ENCODE measurements around the gene LYPD5. TPM values are rescaled to one million over a fixed set of nuclear protein-coding genes. Genes with fewer than 3 reads are reported as not detected.
"Not testable (repeated sequence)": the region's sequence is repeated elsewhere in the genome, so short reads cannot be mapped to it uniquely, and the experiment has no call there.

Gene LYPD5
- total RNA-seq, 1 donor from 2014 or later: 0.85 TPM

DNA sequence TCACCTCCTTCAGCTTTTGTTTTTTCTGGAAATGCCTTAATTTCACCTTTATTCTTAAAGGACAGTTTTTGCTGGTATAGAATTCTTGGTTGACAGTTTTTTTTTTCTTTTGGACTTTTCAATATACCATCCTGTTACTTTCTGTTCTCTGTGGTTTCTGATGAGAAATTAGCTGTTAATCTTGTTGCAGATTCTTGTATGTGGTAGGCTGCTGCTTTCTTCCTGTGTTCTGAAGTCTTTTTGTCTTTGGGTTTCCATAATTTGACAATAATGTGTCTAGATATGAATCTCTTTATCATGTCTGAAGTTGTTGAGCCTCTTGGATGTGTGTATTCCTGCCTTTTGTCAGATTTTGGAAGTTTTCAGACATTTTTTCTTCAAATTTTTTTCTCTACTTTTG, 36.9 kb upstream of the LYPD5 start:
- Mint-ChIP-seq H3K4me3 (no peak overlapping the region), H3K4me1 (ENCODE audit: unreplicated experiment) (no peaks in the 10 kb centered on the region), H3K27ac (no peak overlapping the region), H3K36me3 (peaks cover 75% of the 10 kb centered on the region), H3K27me3 (no peaks in the 10 kb centered on the region), H3K9me3 (peaks cover 28% of the 10 kb centered on the region)
- TF ChIP-seq CTCF (conservative IDR thresholded peaks at IDR 0.05): no peak
- no peak for DNase-seq (ENCODE audit: extremely low spot score, unreplicated experiment)

- Mint-ChIP-seq H3K4me3 (peak within 1 kb of the TSS; percentile 95), H3K27ac (peak within 1 kb of the TSS; percentile 79), H3K36me3 (peaks cover 34% of the 10 kb centered on the region), H3K9me3 (peaks cover 7% of the 10 kb centered on the region), H3K27me3 (peaks cover 19% of the 10 kb centered on the region), H3K4me1 (ENCODE audit: unreplicated experiment) (peaks cover 15% of the 10 kb centered on the region)
- no peak for TF ChIP-seq CTCF (conservative IDR thresholded peaks at IDR 0.05)
- peak; percentile 87 for DNase-seq (ENCODE audit: extremely low spot score, unreplicated experiment)
Measured at GRCh38 chr19:43826787-43827754, 24.8 kb upstream of the LYPD5 start, which contains the start of gene ZNF283. TSS of gene ZNF283 (plus strand) at chr19:43827321. CDS start at chr19:43833505, 6,184 bp downstream.

GRCh38 chr19:43824572-43824971, 22.3 kb upstream of the LYPD5 start:
- H3K9me3 Mint-ChIP-seq: peaks cover 11% of the 10 kb centered on the region
- not testable (repeated sequence) for H3K27ac Mint-ChIP-seq; H3K4me3 Mint-ChIP-seq; DNase-seq (ENCODE audit: extremely low spot score, unreplicated experiment)
- peaks cover 15% of the 10 kb centered on the region for H3K4me1 Mint-ChIP-seq (ENCODE audit: unreplicated experiment)
- peaks cover 21% of the 10 kb centered on the region for H3K36me3 Mint-ChIP-seq
- peaks cover 33% of the 10 kb centered on the region for H3K27me3 Mint-ChIP-seq

DNA sequence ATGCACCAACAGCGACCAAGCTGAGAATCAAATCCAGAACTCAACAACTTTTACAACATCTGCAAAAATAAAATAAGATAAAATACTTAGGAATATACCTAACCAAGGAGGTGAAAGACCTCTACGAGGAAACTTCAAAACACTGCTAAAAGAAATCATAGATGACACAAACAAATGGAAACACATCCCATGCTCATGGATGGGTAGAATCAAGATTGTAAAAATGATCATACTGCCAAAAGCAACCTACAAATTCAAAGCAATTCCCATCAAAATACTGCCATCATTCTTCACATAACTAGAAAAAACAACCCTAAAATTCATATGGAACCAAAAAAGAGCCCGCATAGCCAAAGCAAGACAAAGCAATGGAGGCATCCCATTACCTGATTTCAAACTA, 21.6 kb upstream of the LYPD5 start:
- Mint-ChIP-seq H3K9me3 (peaks cover 11% of the 10 kb centered on the region), H3K4me1 (ENCODE audit: unreplicated experiment) (peaks cover 15% of the 10 kb centered on the region), H3K36me3 (peaks cover 18% of the 10 kb centered on the region), H3K27me3 (peaks cover 33% of the 10 kb centered on the region)
- not testable (repeated sequence) for H3K27ac Mint-ChIP-seq; DNase-seq (ENCODE audit: extremely low spot score, unreplicated experiment); H3K4me3 Mint-ChIP-seq

DNA sequence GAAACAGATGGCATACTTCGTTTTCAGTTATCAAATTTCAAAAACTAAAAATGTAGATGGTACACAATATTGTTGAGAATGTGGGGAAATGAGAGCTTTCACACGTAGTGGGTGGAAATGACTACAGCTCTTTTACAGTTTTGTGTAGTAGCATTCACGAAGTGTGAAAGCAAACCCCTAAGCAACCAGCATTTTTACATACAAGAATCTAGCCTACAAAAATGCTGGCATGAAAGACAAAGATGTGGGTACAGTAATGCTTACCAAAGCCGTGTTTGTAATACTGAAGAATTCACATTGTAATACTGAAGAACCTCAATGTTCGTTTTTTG, 18.6 kb upstream of the LYPD5 start:
- Mint-ChIP-seq H3K36me3 (no peaks in the 10 kb centered on the region), H3K4me3 (no peak overlapping the region), H3K27ac (no peak overlapping the region), H3K4me1 (ENCODE audit: unreplicated experiment) (no peaks in the 10 kb centered on the region), H3K9me3 (peaks cover 10% of the 10 kb centered on the region), H3K27me3 (peaks cover 38% of the 10 kb centered on the region)
- TF ChIP-seq CTCF (conservative IDR thresholded peaks at IDR 0.05): no peak
- no peak for DNase-seq (ENCODE audit: extremely low spot score, unreplicated experiment)

DNA sequence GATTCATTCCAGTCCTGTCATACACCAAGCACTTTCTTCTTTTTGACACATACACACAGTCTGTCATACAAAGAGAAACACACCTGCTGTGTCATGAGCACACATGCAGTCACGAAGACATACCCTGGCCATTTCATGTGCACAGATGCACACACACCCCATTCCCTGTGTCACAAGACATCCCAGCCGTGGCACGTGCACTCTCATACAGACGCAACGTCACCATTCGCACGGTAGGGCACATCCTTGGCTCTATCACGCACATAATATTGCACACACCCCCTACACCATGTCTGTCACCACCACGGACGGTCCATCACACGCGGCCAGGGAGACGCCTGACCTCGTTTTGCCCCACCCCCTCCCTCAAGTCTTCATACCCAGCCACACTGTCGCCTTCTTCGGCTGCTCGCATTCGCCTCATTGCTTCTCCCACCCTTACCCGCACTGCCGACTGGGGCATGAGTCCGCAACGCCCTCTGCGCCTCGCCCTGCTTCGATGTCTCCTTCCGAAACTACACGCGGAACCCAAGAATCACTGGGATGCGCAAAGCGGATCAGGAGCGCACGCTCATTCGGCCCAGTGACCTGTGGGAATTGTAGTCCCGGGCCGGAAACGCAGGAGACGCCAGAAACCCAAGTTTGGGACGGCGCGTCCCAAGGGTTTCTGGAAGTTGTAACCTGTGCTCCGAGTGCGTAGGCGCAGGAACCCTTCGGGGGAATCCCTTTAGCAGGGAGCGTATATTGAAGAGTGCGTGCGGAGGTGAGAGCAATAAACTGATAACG, 18.0 kb upstream of the LYPD5 start:
- Mint-ChIP-seq H3K27ac (no peak overlapping the region), H3K9me3 (peaks cover 10% of the 10 kb centered on the region), H3K36me3 (no peaks in the 10 kb centered on the region), H3K4me1 (ENCODE audit: unreplicated experiment) (no peaks in the 10 kb centered on the region), H3K27me3 (peaks cover 38% of the 10 kb centered on the region), H3K4me3 (peak overlapping the region; percentile 60)
- no peak for TF ChIP-seq CTCF (conservative IDR thresholded peaks at IDR 0.05)
- DNase-seq (ENCODE audit: extremely low spot score, unreplicated experiment): no peak

Data from type B pancreatic cell (in vitro differentiated cells).